Smooth muscle cell of the brain vasculature (primary cell): Measurements from ENCODE around the gene PPP1R2C.
A peak's percentile ranks its signal among the peaks of the same experiment; 100 is the strongest.

Experiments used
- DNase-seq: peaks from one replicate; pipeline ENCODE4 v3.0.0-alpha.2; 2012; ENCODE audit warnings: low read depth, low spot score

The PPP1R2C gene

GRCh38 chrX:42778096-42778495 is at the start of gene PPP1R2C:
Gene PPP1R2C (minus strand): TSS chrX:42778163. CDS start chrX:42778079, 84 bp downstream.
- no peak for DNase-seq

DNA sequence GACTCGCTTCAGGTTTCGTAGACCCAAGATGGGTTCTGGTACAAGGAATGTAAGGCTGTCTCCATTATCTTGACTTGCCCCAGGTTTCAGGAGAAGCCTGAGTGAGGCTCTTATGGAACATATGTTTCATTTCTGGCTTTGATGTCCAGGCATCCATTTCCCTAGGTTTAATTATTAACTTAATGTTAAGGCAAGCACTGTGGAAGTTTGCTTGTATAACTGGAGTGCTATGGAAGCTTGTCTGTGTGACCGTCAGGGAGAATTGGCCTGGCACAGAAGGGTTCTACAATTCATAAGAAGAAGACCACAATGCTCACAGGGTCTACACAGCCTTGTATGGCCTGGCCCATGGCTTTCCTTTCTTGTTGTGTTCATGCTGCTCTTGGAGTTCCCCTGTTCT is 47.2 kb upstream of the PPP1R2C start:
- no peak for DNase-seq

DNA sequence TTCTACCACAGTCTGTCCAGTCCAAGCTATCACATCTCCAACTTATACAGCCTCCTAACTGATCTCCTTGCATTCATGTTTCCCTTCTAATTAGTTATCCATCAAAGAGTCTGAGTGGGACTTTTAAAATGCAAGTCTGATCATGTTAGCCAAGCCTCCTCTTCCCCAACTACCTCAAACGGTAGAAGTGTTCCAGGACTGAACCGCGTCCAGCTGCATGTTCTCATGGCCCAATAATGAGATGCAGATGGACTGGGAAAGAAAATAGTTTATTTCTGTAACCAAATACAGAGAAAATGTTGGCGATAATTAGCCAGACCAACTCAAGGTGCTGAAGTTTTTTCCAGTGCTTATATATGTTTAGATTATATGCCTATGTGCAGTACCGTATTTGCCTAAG is 46.6 kb upstream of the PPP1R2C start:
- DNase-seq: no peak

- DNase-seq: no peak
Observed at GRCh38 chrX:42823443-42823842, 45.5 kb upstream of the PPP1R2C start.

- no peak for DNase-seq
Observed at GRCh38 chrX:42821803-42822443, 44.0 kb upstream of the PPP1R2C start.

DNA sequence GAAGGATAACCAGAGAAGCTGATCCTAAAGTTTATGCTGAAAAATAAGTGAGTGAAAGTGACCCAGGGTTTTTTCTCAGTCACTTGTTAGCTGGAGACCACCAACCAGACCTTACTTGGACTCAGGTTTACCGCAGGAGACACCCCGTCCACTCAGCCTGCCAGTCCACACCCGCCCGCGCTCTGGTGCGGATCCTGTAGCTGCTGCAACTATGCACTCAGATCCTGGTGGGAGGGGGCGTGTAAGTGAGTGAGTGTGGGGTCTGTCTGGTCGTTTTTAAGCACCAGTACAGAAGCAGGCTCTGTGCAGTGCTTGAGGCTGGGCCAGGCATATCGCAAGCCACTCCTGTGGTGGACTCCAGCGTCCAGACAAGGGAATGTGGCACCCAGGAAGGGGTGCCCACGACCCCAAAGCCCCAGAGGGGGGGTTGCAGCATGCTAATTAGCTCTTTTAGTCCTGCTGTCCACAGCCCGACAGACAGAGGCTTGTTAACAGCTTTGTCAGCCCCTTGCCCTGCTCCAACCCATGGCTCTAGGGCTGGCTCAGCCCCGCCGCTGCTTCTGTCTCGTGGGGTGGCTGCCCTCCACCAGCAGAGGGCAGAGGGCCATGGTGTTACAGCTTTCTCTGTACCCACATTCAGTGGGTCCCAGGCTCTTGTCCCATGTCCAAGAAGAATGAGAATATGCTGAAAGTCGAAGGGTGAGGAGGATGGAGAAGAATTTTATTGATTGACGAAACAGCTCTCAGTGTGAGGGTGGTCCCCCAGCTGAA is 40.4 kb upstream of the PPP1R2C start:
- DNase-seq: no peak

DNA sequence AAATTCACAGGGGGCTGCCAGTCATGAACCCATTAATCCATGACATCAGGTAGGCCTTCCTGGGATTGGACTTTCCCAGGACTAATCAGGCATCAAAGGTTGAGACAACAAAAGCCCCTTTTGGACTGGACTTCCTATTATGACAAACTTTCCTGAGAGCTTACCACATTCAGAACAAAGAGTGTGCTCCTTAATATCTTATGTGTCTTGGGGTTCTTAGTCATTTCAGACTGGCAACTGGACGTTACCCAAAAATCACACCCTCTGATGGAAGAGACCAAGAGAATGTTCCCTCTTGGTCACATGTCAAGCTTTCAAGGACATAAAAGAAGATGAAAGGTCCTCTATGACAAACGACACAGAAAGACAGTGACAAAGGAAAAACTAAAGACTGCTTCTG is 31.6 kb upstream of the PPP1R2C start:
- DNase-seq: no peak

DNA sequence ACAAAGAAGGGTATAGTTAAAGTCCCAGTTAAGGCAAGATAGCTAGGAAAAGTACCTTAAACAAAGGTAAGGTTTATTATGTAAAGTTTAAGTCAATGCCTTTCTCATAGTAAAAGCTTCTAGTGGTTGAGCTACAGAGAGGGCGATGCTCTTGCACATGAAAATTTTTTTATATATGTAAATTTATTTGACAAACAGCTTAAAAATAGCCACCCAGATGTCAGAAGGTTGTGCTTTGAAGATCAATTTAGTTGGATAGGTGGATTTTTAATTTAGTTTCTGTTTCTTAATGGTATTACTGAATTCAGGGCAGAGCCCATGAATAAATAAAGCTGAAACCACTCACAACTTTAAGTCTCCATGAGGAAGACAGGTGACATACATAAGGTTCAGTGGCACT is 29.4 kb upstream of the PPP1R2C start:
- no peak for DNase-seq

DNA sequence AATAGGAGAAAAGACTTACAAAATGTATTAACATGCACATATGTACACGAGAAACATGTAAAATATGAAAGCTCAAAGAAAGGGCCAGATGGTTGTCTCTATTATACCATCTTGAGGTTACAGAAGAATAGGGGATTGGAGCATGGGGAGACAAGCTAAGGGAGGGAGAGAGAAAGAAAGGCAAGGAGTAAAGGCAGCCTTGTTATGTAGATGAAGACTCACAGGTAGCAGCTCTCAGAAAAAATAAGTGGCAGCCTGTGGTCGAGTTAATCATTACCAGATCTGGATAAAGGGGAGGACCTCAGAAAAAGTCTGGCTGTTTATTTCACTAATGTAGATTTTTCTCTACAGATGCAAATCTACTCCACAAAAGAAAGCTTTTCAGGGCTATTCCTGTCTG is 26.6 kb upstream of the PPP1R2C start:
- no peak for DNase-seq

DNA sequence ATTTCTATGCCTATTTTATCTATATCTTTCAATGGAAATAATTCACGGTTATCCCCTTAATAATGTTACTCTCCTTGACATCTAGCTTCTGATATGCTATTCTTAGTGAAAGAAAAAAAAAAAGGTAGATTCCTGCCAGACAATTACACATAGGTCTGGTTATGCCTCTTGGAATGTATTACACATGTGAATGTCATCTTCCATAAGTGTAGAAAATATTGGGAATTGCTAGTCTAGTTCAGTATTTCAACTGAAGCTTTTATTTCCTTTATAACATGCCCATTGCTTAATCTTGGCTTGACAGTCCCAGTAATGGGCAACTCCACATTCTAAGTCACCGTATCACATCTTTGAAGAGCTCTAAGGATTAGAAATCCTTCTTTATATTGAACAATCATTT is 25.4 kb upstream of the PPP1R2C start:
- no peak for DNase-seq

DNA sequence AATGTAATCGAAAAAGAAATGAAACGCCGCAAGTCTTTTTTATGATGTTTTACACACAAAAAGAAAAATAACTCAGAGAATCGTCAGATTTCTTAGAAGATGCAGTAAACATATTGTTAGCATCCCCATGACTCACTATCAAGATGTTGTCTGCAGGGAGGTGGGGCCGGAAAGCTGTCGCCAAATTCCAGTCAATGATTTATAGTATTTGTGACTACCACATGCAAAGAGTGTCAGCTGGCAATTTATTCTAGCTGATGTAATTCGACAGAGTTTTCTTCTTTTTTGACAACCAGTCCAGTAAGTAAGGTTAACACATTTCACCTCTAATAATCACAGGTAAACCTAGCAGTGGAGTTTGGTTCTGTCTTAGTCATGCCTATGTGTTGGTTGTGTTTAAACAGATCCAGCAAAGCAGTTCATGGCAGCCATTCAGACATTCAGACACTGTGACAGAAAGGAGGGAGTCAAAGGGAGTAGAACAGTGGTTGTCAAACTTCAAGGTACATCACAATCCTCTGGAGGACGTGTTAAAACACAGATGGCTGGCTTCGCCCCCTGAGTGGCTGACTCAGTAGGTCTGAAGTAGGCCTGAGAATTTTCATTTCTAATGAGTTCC is 19.8 kb upstream of the PPP1R2C start:
- no peak for DNase-seq

- no peak for DNase-seq
Observed at GRCh38 chrX:42783451-42783850, 5.5 kb upstream of the PPP1R2C start.

DNA sequence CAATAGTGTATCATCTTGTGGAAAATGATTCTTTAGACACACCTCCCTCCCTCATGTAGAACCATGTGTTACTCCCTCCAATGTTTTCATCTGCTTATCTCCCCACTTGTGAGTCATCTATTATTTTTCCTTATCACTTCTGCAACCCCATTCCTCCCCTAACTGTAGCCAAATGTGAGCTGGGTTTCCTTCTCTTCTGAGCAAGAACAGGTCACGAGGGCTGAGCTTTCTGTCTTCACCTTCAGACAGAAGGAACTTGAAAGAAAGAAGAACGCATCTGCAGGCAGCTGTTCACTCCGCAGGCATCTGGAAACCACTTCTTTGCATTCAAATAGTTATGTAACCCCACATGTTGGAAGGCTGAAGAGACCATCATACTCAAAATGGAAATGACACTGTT is 1.8 kb downstream of the PPP1R2C start:
- DNase-seq: no peak

- no peak for DNase-seq
Observed at GRCh38 chrX:42772874-42773273, 5.1 kb downstream of the PPP1R2C start.

DNA sequence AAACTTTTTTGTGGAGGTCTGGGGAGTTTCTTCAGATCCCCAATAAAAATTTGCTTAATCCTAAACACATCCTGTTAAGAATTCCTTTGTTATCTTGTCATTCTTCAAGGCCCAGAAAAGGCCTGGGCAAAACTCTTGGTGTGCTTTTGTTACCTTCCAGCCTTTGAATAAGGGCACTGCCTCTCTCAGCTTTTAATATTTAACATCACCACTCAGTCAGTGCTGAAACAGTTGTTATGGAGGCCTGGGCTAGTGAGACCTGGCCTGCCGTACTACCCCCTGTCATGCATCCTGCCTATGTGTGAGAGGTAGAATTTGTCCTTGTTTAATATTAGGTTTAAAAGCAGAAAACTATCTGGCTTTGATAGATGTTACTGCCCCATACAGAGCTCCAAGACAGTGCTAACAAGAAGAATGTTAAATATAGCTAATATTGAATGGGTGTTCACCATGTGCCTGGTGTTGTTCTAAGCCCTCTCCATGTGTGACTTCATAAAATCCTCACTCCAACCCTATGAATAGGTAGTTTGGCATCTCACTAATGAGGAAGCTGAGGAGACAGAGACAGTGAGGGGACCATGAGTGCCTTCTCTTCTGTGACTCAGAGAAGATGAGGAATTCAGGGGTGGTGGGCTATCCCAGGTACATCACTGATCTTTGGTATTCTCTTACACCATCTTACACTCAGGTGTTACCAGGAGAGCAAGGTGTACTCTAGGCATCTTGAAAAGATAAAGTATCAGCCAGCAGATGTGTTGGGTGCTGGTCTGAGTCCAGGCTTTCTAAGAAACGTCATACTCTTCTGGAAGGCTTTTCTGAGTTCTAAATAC is 6.2 kb downstream of the PPP1R2C start:
- DNase-seq: no peak

- no peak for DNase-seq
Observed at GRCh38 chrX:42770566-42770965, 7.4 kb downstream of the PPP1R2C start.

DNA sequence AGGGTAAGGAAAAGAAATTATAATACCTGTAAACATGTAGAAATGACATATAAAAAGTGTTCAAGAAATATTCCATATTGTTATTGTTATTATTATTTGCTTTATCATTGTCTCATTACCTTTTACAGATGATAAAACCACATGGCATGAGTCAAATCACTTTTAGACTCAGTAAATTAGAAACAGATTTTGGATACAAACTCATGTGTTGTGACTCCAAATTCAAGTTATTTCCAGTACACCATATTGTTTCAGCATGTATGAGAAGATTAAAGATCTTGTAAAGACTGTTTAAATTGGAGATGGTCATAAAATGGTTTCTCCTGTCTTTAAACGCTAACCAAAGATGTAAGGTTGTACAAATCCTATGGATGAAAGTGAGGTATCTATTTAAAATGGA is 18.1 kb downstream of the PPP1R2C start:
- no peak for DNase-seq

DNA sequence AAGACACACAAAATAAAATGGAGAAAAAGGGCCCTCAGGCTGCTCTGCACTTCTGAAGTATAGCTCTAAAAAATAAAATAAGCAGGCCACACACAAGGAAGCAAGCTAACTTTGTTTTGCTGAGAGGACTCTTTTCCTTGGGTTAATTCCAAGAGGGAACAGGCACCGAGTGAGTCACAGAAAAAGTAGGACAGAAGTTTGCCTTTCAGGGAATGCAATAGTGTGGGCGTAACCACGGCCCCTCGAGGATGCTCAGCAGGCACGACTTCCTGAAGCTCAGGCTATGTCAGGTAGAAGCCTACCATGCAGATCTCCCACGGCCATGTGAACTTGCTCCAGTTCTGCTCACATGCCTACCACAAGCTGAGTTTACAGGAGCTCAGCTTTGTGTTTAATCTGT is 22.1 kb downstream of the PPP1R2C start:
- DNase-seq: peak; percentile 49

- no peak for DNase-seq
Observed at GRCh38 chrX:42754603-42755002, 23.4 kb downstream of the PPP1R2C start.

DNA sequence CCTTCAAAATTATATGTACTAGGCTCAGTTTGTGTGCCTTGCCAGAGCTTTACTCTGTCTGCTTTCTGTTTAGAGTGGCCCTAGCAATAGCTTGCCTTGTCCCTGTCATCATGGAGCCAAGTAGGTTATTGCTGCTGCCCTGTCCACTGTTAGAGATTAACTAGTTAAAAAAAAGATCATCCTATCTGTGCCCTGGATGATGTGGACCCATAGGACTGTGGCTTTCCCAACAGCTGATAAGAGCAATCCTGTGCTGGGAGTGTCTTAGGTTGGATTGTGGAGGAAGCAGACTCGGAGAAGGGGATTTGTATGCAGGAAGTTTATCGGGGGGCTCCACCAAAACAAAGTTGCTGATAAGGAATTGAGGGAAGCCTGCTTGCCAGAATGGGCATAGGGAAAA is 23.8 kb downstream of the PPP1R2C start:
- DNase-seq: no peak

DNA sequence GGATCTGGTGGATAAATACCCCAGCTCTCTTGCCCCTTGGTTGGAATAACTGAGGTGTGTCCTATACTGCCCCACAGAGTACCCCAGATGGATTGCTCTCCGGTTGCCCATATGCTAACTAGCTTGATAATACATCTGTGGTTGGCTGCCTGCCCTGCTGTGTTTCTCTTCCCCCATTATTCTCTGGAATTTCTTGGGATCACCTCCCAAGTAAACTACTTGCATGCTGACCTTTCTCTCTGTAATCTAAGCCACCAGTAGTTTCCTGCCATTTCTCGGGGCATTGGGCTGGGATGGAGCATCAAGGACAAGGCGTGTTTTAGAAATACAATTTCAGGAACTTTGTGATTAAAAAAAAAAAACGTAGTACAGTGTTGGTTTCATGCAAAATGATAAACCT is 25.2 kb downstream of the PPP1R2C start:
- no peak for DNase-seq

DNA sequence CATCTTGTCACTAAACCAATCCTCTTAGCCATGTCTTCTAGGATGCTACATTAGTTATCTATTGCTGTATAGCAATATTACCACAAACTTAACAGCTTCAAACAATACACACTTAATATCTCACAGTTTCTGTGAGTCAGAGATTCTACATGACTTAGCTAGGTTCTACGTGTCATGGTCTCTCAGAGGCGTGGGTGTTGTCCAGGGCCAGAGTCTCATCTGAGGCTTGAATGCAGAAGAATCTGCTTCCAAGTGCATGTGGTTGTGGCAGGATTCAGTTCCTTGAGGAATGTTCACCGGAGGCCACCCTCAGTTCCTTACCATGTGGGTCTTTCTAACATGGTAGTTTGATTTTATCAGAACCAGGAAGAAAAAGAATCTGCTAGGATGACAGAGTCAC is 26.4 kb downstream of the PPP1R2C start:
- DNase-seq: no peak
